HG03565 (cell line): Measurements from ENCODE around the gene NPAS2.

Experiments
- ATAC-seq: cut with Tn5 transposase; IDR thresholded peaks from one replicate; pipeline ENCODE4 v1.9.1; 2021; ENCODE audit warnings: mild to moderate bottlenecking, moderate library complexity; ENCODE audit not compliant: unreplicated experiment

The NPAS2 gene

DNA sequence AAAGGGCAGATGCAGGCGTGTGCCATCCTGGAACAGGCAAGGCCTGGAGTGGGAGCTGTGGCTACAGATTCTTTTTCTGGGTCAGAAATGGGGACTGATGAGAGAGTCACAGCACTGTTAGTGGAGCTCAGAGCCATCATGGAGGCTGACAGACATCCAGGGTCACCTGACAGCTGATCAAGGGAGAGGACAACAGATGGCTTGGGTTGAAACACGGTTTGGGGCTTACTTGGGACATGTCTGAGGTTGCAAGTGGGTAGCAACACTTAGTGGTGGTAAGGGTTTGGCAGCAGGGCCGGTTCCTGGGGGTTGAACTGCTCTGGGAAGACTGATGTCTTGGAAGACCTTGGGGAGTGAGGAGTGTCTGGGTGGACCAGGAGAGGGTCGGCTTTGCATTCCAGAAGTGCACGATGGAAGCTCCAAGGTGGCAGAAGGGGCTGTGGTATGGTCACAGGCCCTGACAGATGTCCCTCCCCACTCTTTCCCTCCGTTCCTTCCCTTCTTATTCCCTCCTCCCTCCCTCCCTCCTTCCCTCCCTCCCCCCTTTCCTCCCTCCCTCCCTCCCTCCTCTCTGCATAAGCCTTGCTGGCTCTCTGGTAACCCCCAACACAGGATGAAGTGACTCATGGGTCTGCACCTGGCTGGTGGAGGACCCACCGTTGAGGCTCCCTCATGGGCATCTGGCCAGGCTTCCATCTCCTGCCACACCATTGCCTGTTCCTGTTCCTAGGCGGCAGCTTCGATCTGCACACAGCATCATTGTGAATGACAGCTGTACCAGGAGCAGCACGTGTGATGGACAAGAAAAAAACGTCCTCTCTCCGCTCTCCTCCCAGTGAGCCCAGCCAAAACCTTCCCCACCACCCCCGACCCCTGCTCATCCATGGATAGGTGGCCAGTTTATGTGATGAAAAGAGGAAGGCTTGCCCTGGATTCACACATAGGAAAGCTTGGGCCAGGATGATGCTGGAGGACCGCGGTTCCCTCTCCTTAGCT lies 118.4 kb downstream of the NPAS2 start:
- ATAC-seq: no peak

DNA sequence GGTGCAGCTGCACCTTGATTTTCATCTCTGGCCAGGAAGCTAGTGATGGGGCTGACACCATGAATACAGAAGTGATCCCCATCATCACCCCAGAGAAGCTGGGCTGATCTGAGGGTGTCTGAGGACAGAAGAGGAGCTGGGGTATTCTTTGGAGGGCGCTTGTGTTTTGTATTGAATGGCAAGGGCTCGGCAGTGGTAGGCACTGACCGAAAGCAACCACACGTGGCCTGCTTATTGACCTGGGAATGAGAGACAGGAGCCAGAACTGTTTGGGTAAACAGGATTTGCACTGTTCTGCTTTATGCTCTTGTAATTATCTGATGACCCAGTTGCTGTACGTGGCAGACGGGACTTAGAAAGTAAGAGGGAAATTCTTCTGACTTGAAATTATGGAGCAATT lies 119.5 kb downstream of the NPAS2 start:
- ATAC-seq: no peak

DNA sequence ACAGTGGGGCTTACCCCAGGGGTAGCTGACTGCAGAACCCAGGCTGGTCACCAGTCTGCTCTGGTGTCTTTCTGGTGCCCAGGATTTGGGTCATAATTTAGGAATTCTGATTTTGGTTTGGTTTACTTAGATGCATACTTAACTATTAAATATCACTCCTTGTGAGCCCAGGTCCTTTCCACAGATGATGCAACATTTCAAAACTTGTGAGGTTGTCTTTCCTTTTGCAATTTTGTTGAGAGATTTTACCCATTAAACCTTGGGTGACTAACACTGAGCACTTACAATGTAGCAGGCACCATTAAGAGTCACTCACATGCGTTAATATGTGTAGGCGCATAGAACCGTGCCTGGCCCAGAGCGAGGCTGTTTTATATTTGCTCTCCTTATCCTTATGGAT lies 120.3 kb downstream of the NPAS2 start:
- ATAC-seq: no peak

DNA sequence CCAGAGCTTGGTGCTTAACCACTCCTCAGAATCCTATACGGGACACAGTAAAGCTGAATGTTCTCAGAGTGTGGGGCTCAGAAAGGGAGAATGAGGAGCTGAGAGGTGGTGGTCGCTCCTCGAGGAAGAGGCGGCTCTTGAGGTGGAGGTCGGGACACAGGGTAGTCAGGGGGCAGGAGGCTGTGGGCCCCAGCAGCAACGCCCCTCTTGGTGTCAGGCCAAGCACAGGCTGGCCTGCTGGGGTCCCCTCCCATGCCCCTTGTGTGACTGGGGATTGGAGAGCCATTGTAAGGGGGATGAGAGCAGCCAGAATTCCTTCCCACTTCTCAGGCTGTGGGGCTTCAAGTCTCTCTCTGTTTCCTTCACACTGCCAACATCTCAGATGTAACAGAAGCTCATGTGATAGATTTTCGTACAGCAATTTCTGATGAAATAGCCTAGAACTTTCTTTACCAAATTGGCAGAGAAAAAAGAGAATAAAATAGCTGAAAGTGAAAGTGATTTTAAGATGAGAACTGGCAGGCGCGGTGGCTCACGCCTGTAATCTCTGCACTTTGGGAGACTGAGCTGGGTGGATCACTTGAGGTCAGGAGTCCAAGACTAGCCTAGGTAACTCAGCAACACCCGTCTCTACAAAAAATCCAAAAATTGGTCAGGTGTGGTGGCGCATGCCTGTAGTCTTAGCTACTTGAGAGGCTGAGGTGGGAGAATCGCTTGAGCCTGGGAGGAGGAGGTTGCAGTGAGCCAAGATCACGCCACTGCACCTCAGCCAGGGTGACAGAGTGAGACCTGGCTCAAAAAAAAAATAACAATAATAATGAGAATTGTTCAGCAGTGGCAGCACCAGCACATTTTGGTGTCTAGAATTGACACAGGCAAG lies 121.1 kb downstream of the NPAS2 start:
- no peak for ATAC-seq

DNA sequence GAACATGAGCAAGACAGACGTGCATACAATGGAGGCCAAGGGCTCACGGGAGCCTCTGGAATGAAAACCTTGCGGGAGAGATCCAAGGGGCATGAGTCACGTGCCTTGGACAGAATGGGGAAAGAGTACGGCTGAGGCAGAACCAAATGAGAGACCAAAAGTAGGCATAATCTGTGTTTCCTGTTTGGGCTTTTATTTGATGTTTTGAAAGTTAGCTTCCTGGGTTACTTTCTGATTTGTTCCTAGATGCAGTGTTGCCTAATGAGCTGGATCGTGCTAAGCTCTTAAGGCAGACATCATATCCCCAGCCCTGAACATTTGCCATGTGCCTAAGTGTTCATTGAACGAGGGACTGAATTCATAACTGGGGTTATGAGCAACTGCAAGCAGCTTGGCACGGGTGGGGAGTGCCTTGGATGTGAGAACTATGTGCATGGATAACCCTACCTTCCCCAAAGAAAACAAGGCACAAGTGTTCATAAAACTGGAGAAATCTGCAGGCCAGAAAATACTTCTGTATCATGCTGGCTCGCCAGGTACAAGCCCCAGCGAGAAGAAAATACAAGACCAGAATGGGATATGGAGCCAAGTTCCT lies 121.8 kb downstream of the NPAS2 start:
- ATAC-seq: no peak

DNA sequence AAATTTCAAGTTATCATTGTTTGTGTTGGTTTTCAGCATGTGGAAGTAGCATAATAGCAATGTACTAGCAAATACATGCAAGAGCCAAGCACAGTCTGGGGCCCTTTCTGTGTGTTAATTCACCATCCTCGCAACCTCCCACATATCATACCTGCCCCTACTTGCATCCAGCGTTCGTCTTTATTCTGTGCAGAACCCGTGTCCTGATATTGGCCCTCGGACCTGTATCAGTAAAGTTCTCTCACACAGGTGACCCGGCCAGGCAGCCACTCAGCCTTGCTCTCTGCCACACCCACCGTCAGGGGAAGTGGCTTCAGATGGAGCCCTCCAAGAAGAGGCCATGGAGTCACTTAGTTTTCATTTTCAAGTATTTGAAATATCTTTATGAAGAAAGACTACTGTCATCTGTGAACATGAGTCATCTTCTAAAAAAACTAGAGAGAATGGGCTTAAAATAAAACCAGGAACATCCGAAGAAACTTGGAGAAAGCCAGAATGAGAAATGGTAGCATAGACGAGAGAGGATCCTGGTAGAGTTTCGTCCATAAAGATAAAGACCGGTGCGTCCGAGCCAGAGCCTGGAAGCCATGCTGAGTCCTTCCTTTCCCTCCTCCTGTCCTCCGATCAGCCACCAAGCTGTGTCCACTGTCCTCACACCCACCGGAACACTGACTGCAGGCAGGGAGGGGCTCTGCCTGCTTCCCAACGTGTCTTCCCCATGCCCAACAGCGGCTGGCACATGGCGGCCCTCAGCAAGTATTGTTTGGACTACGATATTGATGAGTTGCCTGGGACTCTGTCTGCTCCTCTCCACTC lies 124.9 kb downstream of the NPAS2 start:
- ATAC-seq: no peak

DNA sequence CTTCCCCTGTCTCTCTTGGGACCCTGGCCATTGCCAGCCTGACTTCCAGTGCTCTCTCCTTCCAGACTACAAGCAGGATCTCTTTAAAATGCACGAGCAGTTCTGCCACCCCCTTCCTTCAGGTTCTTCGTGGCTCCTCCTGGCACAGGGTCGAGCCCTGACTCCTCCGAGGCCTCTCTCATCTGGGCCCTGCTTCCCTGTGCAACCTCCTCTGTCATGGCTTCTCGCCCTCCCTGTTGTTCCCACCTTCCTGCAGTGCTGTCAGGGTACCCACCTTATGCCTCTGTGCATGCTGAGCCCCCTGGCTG lies 125.4 kb downstream of the NPAS2 start:
- no peak for ATAC-seq

DNA sequence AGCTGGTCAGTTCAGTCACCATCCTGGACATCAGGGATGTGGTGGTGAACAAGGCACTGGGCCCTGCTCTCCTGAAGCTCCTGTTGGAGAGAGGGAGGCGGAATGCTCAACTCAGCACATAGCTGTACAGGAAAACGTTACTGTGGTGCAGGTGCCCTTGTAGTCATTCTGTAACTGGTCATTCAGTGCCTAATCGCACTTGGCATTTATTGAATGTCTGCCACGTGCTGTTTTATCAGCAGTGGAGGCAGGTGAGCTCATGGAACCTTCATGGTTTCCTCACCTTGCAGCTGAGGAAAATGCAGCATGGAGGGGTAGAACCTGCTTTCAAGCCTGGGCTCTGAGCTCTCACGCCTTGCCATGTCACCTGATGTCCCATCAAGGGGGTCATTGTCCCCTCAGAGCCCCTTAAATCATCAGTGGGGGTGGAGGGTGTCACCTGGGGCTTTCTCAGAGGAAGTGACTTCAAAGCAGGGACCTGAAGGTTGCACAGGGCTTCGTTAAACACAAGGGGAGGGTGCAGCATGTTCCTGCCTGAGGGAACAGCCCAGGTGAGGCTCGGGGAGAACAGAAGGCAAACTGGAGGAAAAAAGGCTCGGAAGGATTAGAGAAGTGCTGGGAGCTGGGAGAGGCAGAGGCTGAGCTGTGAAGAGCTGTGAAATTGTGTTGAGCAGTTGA lies 126.1 kb downstream of the NPAS2 start:
- ATAC-seq: no peak

DNA sequence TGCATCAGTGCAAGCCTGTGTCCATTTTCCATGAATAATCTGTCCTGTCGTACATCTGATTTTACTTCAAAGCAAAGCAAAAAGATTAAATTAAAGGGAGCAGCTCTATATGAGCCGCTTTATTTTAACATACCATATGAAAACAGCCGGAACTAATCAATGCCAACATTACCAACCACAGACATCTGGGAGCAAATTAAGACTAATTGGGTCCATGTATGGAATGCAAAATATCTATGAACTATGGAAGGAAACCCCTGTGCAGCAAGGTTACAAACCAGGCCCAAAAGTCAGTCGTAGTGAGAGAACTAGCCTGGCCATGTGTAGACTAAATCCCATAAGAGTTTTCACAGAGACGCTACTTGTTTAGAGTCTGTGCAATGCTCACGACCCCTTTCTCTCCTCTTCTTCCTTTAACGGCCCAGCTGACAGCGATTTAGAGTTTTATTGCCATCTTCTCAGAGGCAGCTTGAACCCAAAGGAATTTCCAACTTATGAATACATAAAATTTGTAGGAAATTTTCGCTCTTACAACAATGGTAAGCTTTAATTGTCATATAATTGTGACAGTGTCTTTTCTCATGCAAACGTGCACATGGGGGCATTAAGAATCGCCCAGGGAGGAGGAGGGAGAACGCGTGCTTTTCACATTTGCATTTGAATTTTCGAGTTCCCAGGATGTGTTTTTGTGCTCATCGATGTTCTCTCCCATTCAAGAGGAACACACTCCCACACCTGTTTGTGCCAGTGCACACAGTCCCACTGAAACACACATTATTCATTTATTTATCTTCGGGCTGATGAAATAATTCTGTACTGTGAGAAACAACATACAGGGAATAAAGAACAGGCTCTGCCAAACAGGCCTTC lies 129.2 kb downstream of the NPAS2 start:
- ATAC-seq: no peak

DNA sequence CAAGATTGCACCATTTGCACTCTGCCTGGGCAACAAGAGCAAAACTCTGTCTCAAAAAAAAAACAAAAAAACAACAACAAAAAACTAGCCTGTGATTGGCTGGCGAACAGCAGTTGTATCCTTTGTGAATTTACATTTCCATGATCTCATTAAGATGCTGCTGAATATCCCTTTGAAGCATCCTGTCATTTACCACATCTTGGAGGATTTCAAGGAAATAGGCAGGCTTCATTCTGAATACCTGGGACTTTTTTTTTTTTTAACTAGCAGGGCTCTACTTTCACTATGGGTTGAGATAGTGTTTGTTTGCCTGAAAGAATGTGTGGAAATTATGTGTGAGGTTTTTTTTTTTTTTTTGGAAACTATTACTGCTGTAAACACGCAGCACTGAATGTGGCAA lies 132.6 kb downstream of the NPAS2 start:
- ATAC-seq: no peak

DNA sequence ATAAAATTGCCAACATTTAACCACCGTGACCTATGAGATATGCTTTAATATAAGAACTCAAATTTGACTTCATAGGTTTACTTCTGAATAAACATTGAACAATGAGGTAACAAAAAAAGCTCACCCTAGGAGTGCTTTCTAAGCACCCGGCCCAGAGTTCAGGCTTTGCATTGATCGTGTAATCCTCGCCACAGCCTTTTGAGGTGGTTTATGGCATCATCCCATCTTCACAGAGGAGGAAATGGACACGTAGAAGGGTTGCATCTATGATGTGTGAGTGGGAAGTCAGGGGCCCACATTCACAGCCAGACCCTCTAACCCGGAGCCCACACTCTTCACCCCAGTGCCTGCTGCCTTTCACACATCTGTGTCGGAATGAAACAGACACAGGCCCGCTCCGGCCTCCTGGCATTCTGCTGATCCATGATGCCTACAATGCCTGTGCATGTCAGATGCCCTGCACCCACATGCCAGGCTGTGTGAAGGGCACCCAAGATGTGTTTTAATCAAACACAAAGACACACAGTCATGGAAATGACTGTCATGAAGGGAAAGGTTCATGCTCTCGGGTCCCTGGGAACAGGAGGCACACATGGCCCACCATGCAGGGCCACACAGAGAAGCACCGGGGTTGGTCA lies 133.6 kb downstream of the NPAS2 start:
- ATAC-seq: no peak

DNA sequence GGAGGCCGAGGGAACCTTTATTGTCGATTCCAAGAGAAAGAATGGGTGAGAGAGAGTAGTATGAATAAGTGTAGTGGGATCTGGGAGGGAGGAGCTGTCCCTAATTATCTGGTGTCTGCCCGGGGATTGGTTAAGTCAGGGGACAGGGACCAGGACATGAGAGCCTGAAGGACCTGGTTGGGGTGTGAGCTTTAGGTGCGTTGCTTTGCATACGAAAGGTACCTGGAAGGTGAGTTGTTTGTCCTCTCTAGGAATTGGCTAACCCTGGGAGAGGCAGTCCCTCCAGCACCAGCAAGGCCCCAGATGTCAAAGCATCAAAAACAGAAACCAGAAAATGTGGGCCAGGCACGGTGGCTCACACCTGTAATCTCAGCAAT lies 134.1 kb downstream of the NPAS2 start:
- no peak for ATAC-seq

DNA sequence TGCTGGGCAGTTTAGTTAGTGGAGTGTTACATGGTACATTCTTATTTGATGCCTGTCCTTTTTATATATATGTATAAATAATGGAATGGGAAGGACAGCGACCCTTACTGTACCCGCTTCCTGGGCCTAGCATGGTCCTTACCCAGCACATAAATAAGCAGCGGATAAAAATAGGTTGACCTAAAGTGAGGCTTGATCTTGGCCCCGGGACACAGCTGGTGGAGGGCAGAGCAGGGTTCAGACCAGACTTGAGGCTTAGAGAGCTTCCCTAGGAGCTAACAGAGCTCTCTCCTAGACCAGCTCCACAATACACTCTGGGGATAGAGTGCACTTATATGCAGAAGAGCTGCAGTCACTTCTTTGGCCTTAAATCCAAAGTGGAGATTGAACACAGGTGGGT lies 135.3 kb downstream of the NPAS2 start:
- ATAC-seq: no peak

DNA sequence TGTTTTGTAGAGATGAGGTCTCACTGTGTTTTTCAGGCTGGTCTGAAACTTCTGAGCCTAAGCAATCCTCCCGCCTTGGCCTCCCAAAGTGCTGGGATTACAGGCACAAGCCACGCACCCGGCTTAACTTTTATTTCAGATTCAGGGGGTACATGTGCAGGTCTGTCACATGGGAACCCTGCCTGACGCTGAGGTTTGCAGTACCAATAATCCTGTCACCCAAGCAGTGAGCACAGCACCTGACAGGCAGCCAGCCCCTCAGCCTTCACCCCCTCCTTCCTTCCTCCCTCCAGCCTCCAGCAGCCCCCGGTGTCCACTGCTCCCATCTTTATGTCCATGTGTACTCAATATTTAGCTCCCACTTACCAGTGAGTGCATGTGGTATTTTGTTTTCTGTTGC lies 136.1 kb downstream of the NPAS2 start:
- no peak for ATAC-seq

DNA sequence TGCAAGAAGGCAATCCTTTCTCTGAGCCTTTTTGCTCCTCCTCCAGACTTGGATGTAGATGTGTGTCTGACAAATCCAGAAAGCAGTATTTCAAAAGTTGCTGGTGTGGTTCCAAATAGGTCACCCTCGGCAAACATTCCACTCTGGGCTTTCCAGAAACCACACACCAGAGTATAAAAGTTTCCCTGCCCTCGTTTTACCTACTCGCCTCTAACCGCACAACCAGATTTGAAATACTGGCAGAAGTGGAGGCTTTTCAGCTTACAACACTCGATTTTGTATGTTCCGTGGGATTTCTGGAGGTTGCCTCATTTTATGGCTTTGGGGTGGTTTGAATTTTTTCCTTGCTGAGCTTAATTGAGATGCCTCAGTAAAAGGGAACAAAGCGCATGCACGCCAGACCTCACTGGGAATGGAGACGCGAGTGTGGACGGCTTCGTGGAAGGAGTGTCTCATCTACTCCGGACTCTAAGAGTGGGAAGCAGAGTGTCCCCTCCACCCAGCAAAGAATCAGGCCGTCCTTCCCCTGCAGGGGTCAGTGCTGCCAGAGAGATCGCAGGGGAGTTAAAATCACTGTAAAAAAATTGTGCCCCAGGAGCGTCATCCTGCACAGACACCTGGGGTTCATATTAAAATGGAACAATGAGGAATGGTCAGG lies 138.2 kb downstream of the NPAS2 start:
- no peak for ATAC-seq

DNA sequence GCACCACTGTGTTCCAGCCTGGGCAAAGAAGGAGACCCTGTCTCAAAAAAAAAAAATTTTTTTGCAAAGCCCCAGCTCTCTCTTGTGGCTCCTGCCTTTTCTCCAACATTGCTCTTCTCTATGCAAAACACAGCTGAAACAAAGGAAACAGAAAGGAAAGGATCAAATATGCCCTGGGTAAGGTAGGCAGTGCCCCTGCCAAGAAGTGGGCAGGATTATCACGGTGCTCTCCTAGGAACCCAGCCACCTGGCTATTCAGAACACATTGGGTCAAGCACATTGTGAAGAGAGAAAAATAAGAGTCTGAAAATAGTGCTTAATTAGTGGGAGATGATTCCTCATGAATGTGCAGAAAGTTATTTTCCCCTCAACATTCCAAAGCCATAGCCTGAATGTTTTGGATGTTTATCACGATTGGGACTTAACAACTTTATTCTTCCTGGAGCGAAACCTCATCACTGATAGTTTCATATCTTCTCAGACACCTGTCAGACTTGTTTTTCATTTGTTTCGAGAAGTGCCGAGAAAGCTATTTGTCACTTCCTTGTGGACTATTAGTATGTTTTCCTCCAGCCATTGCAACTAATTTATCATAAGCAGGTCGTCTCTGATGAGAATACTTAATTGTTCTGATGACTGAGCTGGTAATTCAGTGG lies 139.4 kb downstream of the NPAS2 start:
- no peak for ATAC-seq

DNA sequence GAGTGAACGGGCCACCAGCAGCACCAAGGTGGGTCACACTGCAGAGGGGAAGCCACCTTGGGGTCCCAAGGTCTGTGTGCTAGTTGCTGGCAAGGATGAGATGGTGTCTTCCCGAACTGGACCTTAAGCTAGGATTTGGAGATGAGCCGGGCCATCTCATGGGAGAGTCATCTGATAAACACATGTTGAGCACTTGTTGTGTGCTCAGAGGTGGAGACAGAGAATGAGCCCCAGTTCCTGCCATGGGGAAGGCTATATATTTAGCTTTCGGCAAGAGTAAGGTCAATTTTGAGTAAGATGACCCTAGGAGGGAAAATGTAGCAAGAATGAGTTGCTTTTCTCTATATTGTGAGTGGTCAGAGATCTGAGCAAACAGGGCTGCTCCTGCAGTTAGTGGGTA lies 140.7 kb downstream of the NPAS2 start:
- no peak for ATAC-seq
